Hypothalamus (tissue), 51 donors: ENCODE measurements around the gene HPCAL4.

Source experiments
- DNase-seq, 51 donors: peaks; one replicate each; lab custom pipeline; 2025; lab: John Stamatoyannopoulos, UW

HPCAL4 gene

GRCh38 chr1:39678889-39679288, 12.3 kb downstream of the HPCAL4 start:
- DNase-seq, result no peak

DNA sequence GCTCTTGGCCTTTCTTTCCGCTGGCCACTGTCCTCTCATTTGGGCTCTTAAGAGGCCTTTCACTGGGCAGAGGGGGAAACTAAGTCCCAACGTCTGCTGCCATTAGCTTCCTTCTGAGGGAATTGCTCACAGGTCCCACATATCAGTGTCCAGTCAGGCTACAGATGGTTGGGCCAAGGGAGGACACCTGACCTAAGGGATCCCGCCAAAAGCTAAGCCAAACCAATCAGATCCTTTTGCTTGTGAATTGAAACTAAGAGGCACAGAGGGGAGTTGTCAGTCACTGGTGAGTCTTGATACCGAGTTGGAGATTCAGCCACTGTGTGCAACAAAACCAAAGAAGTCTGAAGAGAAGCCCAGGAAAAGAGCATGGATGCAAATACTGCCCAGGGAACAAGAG, 13.6 kb downstream of the HPCAL4 start:
- DNase-seq, result no peak

DNA sequence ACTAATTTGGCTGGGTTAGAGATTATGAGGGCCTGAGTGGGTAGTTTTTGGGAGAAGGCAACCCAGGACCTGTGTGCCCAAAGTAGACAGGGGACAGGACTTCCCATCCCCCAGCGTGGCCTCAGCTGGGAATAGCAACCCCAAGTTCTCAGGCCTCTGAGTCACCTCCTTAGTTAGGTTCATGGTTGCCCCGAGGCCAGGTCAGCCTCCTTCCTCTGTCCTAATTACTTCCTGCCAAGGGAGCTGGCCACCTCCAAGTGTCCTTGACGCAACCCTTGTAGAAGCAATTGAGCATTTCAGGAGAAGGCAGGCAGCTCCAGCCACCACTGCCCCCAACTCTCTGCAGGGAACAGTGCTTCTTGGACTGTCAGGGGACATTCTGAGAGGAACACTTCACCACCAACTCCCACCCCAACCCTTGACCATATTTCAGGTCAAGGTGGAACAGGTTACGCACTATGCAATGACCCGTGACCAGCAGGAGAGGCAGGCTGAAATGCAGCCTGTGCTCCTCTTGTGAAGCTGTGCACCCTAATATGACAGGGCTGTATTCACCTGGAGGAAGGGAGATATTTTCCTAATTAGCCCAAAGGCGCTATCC, 14.2 kb downstream of the HPCAL4 start:
- peak in 1 of 51 donors; percentile 16 for DNase-seq

DNA sequence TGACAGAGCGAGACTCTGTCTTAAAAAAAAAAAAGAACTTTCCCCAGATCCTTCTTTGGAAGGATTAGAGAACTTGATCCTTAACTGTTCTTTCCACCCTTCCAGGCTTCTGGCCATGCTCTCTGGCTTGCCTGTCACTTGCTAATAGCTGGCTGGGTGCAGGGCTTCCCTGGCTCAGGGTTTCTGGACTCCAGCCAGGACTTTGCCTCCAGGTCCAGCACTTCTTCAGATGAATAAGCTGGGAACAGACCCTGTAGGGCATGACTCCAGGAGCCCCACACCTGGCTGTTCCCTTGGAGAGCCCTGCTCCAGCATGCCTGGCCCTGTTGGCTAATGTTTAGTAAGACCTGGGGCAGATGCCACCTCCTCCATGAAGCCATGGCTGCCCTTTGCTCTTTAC, 16.0 kb downstream of the HPCAL4 start:
- DNase-seq, result peak in 8 of 51 donors; percentile 6 to 57 (median 29)

DNA sequence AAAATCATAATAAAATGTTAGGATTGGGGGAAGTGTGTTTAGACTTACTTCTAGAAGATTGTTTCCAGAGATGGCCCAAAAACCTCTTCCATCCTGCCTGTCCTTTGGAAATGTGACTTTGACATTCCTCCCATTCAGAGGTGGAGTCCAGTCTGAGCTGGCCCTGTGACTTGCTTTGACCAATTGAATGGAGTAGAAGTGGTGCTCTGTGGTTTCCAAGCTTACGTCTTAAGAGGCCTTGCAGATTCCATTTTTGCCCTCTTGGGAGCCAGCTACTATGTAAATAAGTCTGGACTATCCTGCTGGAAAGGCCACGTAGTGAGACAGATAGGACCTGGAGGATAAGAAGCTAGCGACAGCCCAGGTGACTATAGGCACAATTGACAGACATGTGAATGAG, 18.0 kb downstream of the HPCAL4 start:
- DNase-seq, result no peak

- peak in 5 of 51 donors; percentile 14 to 63 (median 33) for DNase-seq
These were observed 18.7 kb downstream of the HPCAL4 start for GRCh38 chr1:39672551-39672947.

GRCh38 chr1:39671793-39672550, 19.3 kb downstream of the HPCAL4 start, which contains the start of gene NT5C1A:
NT5C1A (minus strand) TSS chr1:39672107; CDS start chr1:39672038, 69 bp downstream.
- peak in 38 of 51 donors; percentile 14 to 66 (median 40) for DNase-seq

DNA sequence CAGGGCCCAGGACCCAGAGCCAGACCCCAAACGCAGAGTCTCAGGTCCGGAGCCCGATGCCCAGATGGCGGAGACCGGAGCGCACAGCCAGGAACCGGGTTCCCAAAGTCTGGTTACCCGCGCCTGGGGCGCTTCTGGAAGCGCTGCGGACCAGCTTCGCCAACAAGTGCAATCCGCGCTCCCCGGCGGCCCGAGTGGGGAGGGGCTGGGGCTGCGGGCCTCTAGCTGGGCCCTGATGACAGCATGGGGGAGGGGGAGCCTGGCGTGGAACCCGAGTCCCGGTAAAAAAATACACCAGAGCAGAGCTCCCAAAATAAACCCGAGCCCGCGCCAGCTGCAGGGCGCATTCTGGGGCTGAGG, 19.8 kb downstream of the HPCAL4 start:
- peak in 36 of 51 donors; percentile 11 to 67 (median 48) for DNase-seq

GRCh38 chr1:39670689-39671088, 20.5 kb downstream of the HPCAL4 start:
- DNase-seq, result no peak

GRCh38 chr1:39668894-39669293, 22.3 kb downstream of the HPCAL4 start:
- peak in 6 of 51 donors; percentile 5 to 45 (median 16) for DNase-seq

GRCh38 chr1:39668111-39668510, 23.1 kb downstream of the HPCAL4 start:
- DNase-seq, result peak in 22 of 51 donors; percentile 2 to 62 (median 45)

DNA sequence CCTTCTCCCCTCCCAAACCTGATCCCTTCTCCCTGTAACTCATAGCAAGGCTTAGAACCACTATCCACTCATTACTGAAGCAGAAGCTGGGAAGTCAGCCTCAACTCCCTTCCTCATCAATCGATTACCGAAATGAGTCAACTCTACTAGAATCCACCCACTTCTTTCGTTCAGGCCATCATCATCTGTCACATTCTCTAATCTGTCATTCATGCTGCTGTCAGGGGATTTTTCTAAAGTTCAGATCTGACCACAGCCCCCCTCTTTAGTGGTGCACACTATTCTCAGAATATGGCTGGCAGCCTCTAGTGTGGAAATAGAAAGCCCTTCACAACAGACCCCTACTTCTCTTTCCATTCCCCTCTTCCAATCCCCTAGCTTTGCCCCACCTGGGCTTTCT, 24.5 kb downstream of the HPCAL4 start:
- DNase-seq, result no peak

DNA sequence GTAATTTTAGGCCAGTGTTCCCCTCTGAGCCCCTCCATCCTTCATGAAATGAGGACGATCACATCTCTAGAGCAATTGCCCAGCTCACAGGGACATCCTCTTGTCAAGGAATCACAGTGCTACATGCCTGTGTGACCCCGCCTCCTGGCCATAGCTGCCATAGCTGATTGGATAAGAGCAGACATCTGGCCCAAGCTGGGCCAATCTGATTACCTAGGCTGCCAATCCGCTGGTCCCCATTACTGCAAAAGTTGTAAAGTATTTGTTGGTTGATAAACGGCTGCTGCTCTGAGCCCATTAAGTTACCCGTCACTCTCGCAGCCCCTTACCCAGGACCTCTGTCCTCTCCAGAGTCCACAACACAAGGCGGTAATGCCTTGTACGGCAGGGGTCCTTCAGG, 27.7 kb downstream of the HPCAL4 start:
- no peak for DNase-seq

DNA sequence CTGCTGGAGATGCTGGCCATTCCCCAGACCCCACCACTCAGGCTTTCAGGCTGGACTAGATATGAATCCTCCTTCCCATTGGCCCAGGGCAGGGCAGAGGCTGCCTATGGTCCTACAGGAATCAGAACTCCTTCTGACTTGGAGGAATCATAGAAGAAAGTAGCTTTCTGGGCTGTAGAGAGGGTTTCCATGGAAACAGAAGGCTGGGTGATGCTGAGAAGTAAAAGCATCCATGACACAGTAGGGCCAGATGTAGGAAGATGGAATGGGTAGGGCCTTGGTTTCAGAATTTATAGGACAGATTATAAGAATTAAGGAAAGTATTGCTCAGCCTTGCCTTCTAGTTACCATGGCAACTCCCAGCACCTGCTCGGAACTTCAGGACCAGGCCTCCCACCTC, 28.4 kb downstream of the HPCAL4 start:
- no peak for DNase-seq

DNA sequence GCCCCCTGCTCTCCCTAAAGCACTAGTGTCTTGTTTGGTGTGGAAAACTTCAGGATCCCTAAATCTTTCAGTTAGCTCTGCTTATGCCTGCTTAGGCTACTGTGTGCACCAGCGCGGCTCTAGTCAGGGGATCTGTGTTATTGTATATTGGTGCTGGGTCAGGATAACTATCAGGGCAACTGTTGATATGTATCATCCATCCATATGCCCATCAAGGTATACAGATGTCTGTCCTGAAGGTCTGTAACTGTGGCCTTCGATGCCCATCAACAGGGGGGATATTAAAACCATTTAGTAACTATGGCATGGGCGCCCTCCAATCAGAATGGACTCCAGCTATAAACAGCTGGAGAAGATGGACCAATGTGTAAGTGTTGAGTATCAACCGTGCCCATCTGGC, 31.7 kb downstream of the HPCAL4 start:
- DNase-seq, result no peak

DNA sequence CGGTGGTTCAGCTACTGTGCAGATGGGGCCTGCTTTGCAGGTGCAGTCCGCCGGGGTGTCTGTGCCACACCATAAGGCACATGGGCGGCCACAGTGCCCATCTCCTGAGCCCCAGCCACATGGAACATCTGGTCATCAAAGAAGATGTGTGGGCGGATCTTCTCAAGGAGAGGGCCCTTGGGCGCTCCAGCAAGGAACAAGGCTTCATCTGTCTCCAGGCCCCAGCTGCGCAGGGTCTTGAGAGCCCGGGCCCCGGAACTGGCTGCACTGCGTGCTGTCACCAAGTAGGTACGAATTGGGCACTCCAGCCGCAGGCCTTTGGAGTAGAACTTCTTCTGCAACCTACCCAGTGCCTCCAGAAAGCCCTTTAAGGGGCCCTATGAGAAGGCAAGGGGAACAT, 32.1 kb downstream of the HPCAL4 start:
- no peak for DNase-seq

DNA sequence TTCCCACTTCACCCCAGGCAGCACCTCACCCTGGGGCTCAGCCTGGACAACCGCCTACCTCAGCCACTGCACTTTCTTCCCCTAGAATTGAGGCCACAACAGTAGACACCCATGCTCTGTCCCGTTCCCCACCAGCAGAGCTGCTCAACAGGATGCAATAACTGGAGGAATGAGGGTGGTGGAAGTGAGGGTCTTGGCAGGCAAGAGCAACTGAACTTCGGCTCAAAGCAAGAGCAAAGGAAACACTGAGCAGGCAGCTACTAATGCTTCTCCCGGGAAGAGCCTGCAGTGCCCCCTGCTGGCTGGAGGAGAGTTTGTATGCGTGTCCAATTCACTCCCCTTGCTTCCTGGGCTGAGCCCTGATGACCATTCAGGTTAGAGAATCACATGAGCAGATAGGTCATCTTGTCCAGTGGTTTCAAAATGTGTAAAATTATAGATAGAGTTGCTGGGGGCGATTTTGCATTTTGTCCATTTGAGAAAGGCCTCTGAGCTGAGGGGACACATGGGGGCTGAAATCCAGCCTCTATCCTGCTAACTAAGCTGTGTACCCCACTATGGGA, 33.2 kb downstream of the HPCAL4 start:
- peak in 28 of 51 donors; percentile 8 to 65 (median 31) for DNase-seq

DNA sequence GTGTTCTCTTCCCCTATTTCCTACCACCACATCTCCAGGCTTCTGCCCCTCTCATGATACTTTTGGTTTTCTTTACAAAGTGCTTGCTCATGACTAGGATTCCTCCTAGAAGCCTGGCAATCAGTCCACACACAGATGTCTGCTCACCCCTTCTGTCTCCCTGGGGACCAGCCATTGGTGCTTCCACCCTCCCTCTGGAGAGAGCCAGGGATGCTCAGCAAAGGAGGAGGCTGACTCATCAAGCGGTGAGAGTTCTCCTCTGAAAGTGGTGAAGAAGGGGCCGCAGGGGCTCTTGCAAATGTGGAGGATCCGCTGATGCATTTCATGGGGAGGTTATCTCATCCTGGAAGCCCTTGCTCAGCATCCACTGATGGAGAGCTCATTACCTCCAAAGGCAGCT, 33.8 kb downstream of the HPCAL4 start:
- DNase-seq, result peak in 1 of 51 donors; percentile 66

- DNase-seq, result no peak
These were observed 34.8 kb downstream of the HPCAL4 start for GRCh38 chr1:39656391-39656790.

DNA sequence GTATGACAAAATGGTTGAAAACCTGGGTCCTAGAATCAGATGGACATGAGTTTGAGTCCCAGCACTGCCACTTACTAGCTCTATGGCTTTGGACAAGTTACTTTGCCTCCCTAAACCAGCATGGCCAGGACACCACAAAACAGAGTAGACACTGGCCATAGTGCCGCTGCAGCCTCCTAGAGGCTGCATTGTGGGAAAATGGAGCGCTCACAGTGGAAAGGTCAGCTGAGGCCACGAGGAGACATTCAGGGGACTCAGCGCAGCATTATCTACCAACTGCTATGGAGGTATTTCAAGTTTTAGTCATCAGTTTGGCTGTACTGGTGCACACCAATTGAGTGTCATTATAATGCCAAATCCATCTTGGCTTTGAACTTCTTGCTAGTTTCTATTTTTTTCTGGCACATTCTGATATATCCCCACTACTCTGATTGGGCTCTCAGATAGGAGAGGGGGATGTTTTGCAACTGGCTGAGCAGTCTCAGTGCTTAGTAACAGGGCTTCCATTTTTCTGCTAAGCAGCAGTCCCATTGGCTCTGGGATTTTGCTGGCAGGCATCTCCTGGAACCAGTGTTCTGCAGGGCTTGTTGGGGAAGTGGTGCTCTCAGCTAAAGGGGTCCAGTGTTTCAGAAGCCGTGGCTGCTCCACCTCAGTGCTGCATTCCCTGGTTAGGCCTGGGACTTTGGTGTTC, 35.5 kb downstream of the HPCAL4 start:
- DNase-seq, result peak in 5 of 51 donors; percentile 10 to 19 (median 11)

DNA sequence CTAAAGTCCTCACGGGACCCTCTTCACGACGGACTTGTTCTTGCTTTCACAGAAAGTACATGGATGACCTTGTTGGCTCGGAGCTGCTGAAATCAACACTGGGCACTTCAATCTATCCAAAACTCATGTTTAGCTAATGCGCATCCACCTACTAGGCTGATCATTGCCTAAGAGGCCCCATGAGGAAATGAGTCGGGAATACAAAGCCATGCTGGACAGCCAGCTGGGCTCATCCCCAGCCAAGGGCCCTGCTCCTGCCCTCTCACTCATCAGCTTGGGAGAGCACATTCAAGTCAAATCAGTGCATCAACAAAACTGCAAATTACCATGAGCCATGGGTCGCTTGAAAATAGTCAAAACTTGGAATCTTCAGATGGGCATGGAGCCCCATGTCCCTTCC, 36.9 kb downstream of the HPCAL4 start:
- no peak for DNase-seq
